ENCODE results near the gene VSIG8.

Gene VSIG8

DNA sequence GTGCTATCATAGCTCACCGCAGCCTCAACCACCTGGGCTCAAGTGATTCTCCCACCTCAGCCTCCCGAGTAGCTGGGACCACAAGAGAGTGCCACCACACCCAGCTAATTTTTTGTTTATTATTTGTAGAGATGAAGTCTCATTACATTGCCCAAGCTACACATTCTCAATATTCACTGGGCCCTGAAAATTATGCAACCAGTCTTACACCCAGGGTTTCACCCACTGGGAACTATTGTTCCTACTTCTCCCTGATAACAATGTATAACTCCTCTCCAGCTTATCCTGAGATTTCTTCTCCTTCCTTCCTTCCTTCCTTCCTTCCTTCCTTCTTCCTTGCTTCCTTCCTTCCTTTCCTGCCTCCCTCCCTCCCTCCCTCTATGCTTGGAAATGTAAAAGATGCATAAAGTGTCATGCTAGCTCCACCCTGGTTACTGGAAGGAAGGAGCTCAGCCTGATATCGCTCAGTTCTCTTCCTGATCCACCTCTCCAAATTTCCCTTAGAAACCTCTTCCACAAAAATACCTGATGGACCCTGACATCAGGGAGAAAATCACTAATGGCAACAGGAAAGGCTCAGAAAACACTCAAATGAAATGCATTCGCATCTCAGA lies 11.2 kb upstream of the VSIG8 start:
- peaks cover 99% of the 10 kb centered on the region for H3K27me3 ChIP-seq (ENCODE audit: insufficient read depth, low read depth, severe bottlenecking)
- no peaks in the 10 kb centered on the region for H3K9me3 ChIP-seq (ENCODE audit: severe bottlenecking)
- no peak overlapping the region for H3K4me3 ChIP-seq (ENCODE audit: low read depth, low read length)
- no peak for DNase-seq
- no peak overlapping the region for H3K27ac ChIP-seq
- H3K36me3 ChIP-seq, result no peaks in the 10 kb centered on the region
- TF ChIP-seq, protein P1, sequence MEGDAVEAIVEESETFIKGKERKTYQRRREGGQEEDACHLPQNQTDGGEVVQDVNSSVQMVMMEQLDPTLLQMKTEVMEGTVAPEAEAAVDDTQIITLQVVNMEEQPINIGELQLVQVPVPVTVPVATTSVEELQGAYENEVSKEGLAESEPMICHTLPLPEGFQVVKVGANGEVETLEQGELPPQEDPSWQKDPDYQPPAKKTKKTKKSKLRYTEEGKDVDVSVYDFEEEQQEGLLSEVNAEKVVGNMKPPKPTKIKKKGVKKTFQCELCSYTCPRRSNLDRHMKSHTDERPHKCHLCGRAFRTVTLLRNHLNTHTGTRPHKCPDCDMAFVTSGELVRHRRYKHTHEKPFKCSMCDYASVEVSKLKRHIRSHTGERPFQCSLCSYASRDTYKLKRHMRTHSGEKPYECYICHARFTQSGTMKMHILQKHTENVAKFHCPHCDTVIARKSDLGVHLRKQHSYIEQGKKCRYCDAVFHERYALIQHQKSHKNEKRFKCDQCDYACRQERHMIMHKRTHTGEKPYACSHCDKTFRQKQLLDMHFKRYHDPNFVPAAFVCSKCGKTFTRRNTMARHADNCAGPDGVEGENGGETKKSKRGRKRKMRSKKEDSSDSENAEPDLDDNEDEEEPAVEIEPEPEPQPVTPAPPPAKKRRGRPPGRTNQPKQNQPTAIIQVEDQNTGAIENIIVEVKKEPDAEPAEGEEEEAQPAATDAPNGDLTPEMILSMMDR (IDR thresholded peaks at IDR 0.05; ENCODE audit: low read depth, low read length), result no peak

DNA sequence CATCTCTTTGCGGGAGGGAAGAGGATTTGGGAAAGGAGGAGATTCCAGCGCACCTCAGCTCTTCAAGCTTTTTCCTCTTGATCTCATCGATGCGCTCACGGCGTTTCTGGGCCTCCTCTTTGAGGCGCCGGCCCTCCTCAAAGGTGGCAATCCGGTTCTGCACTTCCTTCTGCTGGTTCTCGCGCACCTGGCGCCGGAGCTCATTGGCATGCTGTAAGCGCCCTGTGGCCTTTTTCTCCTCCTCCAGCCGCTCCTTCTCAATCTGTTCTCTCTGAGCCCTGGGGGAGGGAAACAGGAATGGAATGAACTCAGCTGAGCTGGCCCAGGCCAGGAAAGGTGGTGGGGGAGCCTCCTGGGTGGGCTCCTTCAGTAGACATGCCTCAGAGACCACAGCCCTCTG lies 10.4 kb upstream of the VSIG8 start:
- Histone ChIP-seq H3K9me3 (ENCODE audit: severe bottlenecking) (no peaks in the 10 kb centered on the region), H3K27ac (no peak overlapping the region), H3K4me3 (ENCODE audit: low read depth, low read length) (no peak overlapping the region), H3K27me3 (ENCODE audit: insufficient read depth, low read depth, severe bottlenecking) (peaks cover 100% of the 10 kb centered on the region), H3K36me3 (no peaks in the 10 kb centered on the region)
- no peak for DNase-seq
- TF ChIP-seq, protein P1 (IDR thresholded peaks at IDR 0.05; ENCODE audit: low read depth, low read length), result no peak

DNA sequence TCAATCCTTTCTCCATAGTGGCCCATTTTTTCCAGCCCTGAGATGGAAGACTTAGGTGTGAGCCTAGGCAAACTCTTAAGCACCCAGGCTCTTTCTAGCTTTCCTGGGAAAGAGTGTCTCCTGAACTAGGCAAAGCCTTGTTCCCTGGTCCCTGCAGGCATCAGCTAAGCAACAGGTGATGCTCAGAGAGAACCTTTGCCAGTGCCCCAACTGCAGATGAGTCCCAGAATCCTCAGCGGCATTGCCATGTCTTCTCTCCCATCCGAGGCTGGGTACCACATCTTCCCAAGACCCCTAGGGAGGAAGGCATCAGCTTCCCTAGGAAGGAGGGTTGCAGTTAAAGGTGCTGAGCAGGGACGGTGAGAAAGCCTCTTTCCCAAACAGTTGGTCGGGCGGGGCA lies 8.2 kb upstream of the VSIG8 start:
- Histone ChIP-seq H3K4me3 (ENCODE audit: low read depth, low read length) (no peak overlapping the region), H3K27ac (no peak overlapping the region), H3K9me3 (ENCODE audit: severe bottlenecking) (peaks cover 10% of the 10 kb centered on the region), H3K27me3 (ENCODE audit: insufficient read depth, low read depth, severe bottlenecking) (peaks cover 98% of the 10 kb centered on the region), H3K36me3 (no peaks in the 10 kb centered on the region)
- TF ChIP-seq, protein P1 (IDR thresholded peaks at IDR 0.05; ENCODE audit: low read depth, low read length), result no peak
- DNase-seq, result no peak

DNA sequence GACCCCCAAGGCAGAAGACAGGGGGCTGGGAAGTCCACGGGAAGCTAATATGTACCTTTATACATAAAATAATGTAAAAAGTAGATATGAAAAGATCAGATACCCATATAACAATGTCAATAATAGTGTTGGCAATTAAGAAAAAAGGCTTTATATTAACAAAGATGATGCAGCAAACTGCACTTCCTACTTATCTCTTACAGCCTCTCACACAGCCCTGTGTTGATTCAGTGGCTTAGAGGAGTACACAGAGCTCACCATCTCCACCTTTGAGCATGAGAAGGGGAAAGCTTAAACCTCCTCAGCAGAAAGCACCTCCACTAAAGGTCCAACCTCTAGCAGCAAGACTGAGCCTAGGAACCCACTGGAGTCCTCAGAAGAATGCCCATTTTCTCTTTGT lies 7.2 kb upstream of the VSIG8 start:
- H3K9me3 ChIP-seq (ENCODE audit: severe bottlenecking), result peaks cover 10% of the 10 kb centered on the region
- TF ChIP-seq, protein P1 (IDR thresholded peaks at IDR 0.05; ENCODE audit: low read depth, low read length), result no peak
- H3K36me3 ChIP-seq, result no peaks in the 10 kb centered on the region
- DNase-seq, result no peak
- no peak overlapping the region for H3K4me3 ChIP-seq (ENCODE audit: low read depth, low read length)
- H3K27ac ChIP-seq, result no peak overlapping the region
- peaks cover 96% of the 10 kb centered on the region for H3K27me3 ChIP-seq (ENCODE audit: insufficient read depth, low read depth, severe bottlenecking)

DNA sequence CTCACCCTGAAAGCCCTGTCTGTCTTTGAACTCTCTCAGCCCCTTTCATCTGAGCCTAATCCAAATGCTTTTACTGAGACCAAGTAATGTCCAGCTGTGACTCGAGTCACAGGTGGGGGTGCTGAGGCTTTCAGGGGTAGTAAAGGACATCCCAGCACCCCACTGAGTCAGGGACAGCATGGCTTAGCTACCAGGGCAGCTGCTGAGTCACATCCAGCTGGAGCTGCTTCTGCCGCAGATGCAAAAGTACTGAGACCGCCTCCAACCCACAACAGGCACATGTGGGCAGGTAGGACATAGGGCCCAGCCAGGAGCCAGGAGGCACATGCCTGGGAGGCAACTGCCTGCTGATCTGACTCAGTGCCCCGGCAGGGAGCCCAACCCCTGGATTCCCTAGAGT lies 6.7 kb upstream of the VSIG8 start:
- Histone ChIP-seq H3K9me3 (ENCODE audit: severe bottlenecking) (peaks cover 10% of the 10 kb centered on the region), H3K27ac (no peak overlapping the region), H3K36me3 (no peaks in the 10 kb centered on the region), H3K27me3 (ENCODE audit: insufficient read depth, low read depth, severe bottlenecking) (peaks cover 96% of the 10 kb centered on the region), H3K4me3 (ENCODE audit: low read depth, low read length) (no peak overlapping the region)
- no peak for DNase-seq
- TF ChIP-seq, protein P1 (IDR thresholded peaks at IDR 0.05; ENCODE audit: low read depth, low read length), result no peak

DNA sequence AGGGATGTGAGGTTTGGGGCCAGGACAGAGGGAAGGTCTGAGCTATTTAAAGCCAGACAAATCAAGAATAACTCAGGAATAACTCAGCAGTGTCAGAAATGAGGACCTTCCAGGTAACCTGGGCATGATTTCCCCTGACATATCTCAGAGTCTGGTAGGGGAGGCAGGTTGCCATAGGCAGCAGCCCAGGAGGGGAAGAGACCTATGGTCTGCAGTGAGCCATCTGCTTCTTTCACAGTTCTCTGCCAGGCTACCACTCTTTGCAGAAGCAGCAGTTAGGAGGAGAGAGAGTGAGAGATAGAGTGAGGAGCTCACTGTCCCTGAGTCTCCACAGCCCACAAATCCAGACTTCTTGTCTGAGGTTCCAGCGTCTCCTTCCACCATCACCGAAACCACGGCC lies 6.3 kb upstream of the VSIG8 start:
- Histone ChIP-seq H3K4me3 (ENCODE audit: low read depth, low read length) (no peak overlapping the region), H3K9me3 (ENCODE audit: severe bottlenecking) (peaks cover 10% of the 10 kb centered on the region), H3K36me3 (no peaks in the 10 kb centered on the region), H3K27me3 (ENCODE audit: insufficient read depth, low read depth, severe bottlenecking) (peaks cover 96% of the 10 kb centered on the region), H3K27ac (no peak overlapping the region)
- TF ChIP-seq, protein P1 (IDR thresholded peaks at IDR 0.05; ENCODE audit: low read depth, low read length), result no peak
- DNase-seq, result no peak
